Activated CD8-positive, alpha-beta memory T cell treated with anti-CD3 and anti-CD28 coated beads, Interleukin-2, amount 50 U/mL, for 48 hours (primary cell): ENCODE measurements around the gene PCDHGB7.
A peak's percentile ranks its signal among the peaks of the same experiment; 100 is the strongest.
"Not testable (repeated sequence)": the region's sequence is repeated elsewhere in the genome, so short reads cannot be mapped to it uniquely, and the experiment has no call there.

Experiments used
- DNase-seq: peaks from one replicate; pipeline ENCODE4 v3.0.0-alpha.2; 2020

Gene PCDHGB7

GRCh38 chr5:141397756-141398551 lies 19.5 kb upstream of the PCDHGB7 start, which contains the start of gene PCDHGB5:
PCDHGB5 (plus strand) TSS chr5:141397947; CDS start chr5:141398128, 181 bp downstream.
- not testable (repeated sequence) for DNase-seq

DNA sequence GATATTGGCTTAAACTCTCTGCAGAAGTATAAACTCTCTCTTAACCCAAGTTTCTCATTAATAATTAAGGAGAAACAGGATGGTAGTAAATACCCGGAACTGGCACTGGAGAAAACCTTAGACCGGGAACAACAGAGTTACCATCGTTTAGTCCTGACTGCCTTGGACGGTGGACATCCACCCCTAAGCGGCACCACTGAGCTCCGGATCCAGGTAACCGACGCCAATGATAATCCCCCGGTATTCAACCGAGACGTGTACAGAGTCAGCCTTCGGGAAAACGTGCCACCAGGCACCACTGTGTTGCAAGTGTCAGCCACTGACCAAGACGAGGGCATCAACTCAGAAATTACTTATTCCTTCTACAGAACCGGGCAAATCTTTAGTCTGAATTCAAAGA lies 18.9 kb upstream of the PCDHGB7 start:
- DNase-seq = no peak

- no peak for DNase-seq
Measured at GRCh38 chr5:141399555-141400258, 17.8 kb upstream of the PCDHGB7 start.

DNA sequence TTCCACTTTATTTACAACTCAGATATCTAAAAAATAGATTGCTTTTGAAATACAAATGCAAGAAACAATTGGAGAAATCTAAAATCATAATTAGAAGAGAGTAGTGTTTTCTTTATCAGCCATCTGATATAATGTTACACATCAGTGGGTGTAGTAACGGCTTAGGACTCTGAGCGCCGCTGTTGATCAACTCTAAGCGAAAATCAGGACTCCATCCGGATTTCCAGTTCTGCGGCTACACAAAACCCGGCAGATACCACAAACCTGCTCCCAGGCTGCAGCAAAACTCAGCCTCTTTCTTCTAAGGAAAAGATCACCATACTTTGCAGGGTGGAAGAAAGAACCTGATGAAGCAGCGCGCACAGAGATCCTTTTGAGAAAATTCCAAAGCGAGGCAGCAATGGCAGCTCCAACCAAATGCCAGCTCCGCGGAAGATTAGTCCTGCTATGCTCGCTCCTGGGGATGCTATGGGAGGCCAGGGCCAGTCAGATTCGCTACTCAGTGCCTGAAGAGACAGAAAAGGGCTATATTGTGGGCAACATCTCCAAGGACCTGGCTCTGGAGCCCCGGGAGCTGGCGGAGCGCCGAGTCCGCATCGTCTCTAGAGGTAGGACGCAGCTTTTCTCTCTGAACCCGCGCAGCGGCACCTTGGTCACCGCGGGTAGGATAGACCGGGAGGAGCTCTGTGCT lies 14.8 kb upstream of the PCDHGB7 start, which contains the start of gene PCDHGA9:
PCDHGA9 (plus strand) TSS at position 226 of the 691 bp plus-strand sequence; CDS start at position 401, 175 bp downstream.
- no peak for DNase-seq

DNA sequence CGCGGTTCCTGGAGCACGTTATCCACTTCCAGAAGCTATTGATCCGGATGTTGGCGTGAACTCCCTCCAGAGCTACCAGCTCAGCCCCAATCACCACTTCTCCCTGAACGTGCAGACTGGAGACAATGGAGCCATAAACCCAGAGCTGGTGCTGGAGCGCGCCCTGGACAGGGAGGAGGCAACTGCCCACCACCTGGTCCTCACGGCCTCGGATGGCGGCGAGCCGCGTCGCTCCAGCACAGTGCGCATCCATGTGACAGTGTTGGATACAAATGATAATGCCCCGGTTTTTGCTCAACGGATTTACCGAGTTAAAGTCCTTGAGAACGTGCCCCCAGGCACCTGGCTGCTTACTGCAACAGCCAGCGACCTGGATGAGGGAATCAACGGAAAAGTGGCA lies 14.1 kb upstream of the PCDHGB7 start:
- DNase-seq = no peak

DNA sequence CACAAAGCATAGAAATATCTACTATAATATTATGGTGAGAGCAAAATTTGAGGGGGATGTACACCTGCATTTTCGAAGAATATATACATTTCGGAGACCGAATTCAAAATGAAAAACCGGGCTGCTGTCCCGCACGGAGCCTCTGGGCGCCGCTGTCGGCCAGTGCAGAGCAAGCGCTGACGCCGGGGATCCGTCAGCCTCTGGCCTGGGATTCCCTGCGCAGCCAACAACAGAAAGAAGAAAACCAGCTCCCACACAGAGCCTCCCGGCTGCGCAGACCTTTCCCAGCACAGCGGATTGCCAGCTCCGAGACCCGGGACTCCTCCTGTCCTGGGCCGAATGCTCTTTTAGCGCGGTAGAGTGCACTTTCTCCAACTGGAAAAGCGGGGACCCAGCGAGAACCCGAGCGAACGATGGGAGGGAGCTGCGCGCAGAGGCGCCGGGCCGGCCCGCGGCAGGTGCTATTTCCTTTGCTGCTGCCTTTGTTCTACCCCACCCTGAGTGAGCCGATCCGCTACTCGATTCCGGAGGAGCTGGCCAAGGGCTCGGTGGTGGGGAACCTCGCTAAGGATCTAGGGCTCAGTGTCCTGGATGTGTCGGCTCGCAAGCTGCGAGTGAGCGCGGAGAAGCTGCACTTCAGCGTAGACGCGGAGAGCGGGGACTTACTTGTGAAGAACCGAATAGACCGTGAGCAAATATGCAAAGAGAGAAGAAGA lies 9.5 kb upstream of the PCDHGB7 start, which contains the start of gene PCDHGB6:
PCDHGB6 (plus strand) TSS at position 232 of the 716 bp plus-strand sequence; CDS start at position 414, 182 bp downstream.
- DNase-seq = peak; percentile 76

- DNase-seq = no peak
Measured at GRCh38 chr5:141409598-141410306, 7.7 kb upstream of the PCDHGB7 start.

GRCh38 chr5:141411575-141411974 lies 5.9 kb upstream of the PCDHGB7 start:
- no peak for DNase-seq

DNA sequence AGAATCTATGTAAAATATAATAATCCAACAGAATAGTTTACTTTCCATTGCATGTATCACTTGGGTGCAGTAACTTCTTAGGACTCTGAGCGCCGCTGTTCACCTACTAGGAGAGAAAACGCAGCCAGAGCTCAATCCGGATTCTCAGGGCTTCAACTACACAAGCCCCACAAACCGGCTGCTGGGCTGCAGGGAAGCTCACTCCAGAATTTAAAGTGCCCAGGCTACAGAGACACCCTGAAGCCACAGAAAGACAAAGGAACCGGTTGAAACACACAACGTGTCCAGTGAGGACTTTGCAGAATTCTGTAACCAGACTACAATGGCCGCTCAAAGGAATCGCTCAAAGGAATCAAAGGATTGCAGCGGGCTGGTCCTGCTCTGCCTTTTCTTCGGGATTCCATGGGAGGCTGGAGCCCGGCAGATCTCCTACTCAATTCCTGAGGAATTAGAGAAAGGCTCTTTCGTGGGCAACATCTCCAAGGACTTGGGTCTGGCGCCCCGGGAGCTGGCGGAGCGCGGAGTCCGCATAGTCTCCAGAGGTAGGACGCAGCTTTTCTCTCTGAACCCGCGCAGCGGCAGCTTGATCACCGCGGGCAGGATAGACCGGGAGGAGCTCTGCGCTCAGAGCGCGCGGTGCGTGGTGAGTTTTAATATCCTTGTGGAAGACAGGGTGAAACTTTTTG lies 4.5 kb upstream of the PCDHGB7 start, which contains the start of gene PCDHGA10:
PCDHGA10 (plus strand) TSS at position 134 of the 686 bp plus-strand sequence; CDS start at position 323, 189 bp downstream.
- DNase-seq = no peak

DNA sequence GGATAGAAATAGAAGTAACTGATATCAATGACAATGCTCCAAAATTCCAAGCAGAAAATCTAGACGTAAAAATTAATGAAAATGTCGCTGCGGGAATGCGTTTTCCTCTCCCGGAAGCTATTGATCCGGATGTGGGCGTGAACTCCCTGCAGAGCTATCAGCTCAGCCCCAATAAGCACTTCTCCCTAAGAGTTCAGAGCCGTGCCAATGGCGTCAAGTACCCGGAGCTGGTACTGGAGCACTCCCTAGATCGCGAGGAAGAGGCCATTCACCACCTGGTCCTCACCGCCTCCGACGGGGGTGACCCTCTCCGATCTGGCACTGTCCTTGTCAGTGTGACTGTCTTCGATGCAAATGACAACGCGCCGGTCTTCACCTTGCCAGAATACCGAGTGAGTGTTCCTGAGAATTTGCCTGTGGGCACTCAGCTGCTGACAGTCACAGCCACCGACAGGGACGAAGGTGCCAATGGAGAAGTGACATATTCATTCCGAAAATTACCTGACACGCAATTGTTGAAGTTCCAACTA lies 3.9 kb upstream of the PCDHGB7 start:
- DNase-seq = no peak

- DNase-seq = not testable (repeated sequence)
Measured at GRCh38 chr5:141414548-141415274, 2.8 kb upstream of the PCDHGB7 start.

- not testable (repeated sequence) for DNase-seq
Measured at GRCh38 chr5:141415275-141415618, 2.2 kb upstream of the PCDHGB7 start.

DNA sequence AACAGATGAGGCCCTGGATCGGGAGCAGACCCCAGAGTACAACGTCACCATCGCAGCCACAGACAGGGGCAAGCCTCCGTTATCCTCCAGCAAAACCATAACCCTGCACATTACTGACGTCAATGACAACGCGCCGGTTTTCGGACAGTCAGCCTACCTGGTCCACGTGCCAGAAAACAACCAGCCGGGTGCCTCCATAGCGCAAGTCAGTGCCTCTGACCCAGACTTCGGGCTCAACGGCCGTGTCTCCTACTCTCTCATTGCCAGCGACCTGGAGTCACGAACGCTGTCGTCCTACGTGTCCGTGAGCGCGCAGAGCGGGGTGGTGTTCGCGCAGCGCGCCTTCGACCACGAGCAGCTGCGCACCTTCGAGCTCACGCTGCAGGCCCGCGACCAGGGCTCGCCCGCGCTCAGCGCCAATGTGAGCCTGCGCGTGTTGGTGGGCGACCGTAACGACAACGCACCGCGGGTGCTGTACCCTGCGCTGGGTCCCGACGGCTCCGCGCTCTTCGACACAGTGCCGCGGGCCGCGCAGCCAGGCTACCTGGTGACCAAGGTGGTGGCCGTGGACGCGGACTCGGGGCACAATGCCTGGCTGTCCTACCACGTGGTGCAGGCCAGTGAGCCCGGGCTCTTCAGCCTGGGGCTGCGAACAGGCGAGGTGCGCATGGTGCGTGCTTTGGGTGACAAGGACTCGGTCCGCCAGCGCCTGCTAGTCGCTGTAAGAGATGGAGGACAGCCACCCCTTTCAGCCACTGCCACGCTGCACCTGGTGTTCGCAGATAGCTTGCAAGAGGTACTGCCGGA lies 1.8 kb downstream of the PCDHGB7 start:
- DNase-seq = no peak

DNA sequence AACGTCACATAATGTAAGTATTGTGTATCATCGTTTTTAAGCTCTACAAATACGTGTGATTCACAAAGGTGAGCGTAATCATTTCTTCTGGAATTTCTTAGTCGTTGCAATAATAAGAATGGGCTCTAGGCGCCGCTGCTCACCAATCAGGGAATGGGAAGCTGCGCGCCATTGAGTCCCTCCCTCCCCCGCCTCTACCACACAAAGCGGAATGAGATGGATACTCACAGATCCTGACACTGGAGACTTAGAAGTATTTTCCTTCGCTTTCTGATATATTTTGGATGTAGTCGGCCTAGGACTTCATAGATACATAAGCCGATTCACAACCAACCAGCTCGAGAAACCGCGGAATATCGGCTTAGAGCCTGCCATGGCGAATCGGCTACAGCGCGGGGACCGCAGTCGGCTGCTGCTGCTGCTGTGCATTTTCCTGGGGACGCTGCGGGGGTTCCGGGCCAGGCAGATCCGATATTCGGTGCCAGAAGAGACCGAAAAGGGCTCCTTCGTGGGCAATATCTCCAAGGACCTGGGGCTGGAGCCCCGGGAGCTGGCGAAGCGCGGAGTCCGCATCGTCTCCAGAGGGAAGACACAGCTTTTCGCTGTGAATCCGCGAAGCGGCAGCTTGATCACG lies 3.5 kb downstream of the PCDHGB7 start, which contains the start of gene PCDHGA11:
PCDHGA11 (plus strand) TSS at position 197 of the 634 bp plus-strand sequence; CDS start at position 374, 177 bp downstream.
- no peak for DNase-seq

- DNase-seq = no peak
Measured at GRCh38 chr5:141421489-141421855, 4.0 kb downstream of the PCDHGB7 start.

- DNase-seq = no peak
Measured at GRCh38 chr5:141422742-141423291, 5.3 kb downstream of the PCDHGB7 start.

DNA sequence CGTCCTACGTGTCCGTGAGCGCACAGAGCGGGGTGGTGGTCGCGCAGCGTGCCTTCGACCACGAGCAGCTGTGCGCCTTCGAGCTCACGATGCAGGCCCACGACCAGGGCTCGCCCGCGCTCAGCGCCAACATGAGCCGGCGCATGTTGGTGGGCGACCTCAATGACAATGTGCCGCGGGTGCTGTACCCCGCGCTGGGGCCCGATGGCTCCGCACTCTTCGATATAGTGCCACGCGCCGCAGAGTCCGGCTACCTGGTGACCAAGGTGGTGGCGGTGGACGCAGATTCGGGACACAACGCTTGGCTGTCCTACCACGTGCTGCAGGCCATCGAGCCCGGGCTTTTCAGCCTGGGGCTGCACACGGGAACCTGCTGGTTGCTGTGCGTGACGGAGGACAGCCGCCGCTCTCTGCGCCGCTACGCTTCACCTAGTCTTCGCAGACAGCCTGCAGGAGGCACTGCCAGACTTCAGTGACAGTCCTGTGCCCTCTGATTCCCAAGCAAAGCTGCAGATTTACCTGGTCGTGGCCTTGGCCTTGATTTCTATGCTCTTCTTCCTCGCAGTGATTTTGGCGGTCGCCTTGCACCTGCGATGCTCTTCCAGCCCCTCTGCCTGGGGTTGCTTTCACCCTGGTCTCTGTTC lies 10.4 kb downstream of the PCDHGB7 start:
- no peak for DNase-seq
